ENCODE results near the gene SWAP70.

SWAP70 gene

GRCh38 chr11:9774591-9775397, 110.9 kb downstream of the SWAP70 start:
- Histone ChIP-seq H3K4ac (ENCODE audit: low read depth, low read length) (no peak overlapping the region), H2BK120ac (ENCODE audit: insufficient read depth, low read length, poor library complexity) (no peak overlapping the region), H4K91ac (ENCODE audit: low read depth, low read length) (no peak overlapping the region), H4K12ac (ENCODE audit: low read depth, low read length) (no peak overlapping the region), H2BK12ac (ENCODE audit: low read length) (no peak overlapping the region), H2AFZ (ENCODE audit: insufficient read depth, low read length, poor library complexity) (no peak overlapping the region), H4K8ac (ENCODE audit: low read depth, low read length) (no peak overlapping the region), H3K4me3 (ENCODE audit: low read depth, low read length) (no peak overlapping the region), H3K4me1 (ENCODE audit: control insufficient read depth in 1 of 2, insufficient read depth in 2 of 2, low read length in 2 of 2) (peaks cover 4 to 9% of the 10 kb centered on the region in 2 experiments), H3K9me3 (ENCODE audit: insufficient read depth, low read depth, low read length) (no peaks in the 10 kb centered on the region), H3K79me1 (ENCODE audit: low read length) (peaks cover 2% of the 10 kb centered on the region), H3K27me3 (ENCODE audit: insufficient read depth, low read length) (no peaks in the 10 kb centered on the region), H2BK5ac (ENCODE audit: low read depth, low read length, poor library complexity) (no peak overlapping the region), H3K79me2 (ENCODE audit: control insufficient read depth, insufficient read depth, low read length, poor library complexity) (no peaks in the 10 kb centered on the region), H3K23ac (ENCODE audit: low read length) (no peak overlapping the region), H3K14ac (ENCODE audit: low read length) (no peak overlapping the region), H3K27ac (ENCODE audit: low read depth, low read length) (no peak overlapping the region), H3K4me2 (ENCODE audit: low read length) (no peak overlapping the region), H3K18ac (ENCODE audit: low read length) (no peak overlapping the region), H3K9ac (ENCODE audit: low read length) (no peak overlapping the region), H2AK5ac (ENCODE audit: low read length) (no peak overlapping the region), H3K36me3 (ENCODE audit: control insufficient read depth in 1 of 2, insufficient read depth in 2 of 2, low read length in 2 of 2) (peaks cover 0 to 2% of the 10 kb centered on the region in 2 experiments)
- peak; percentile 75 to 90 for DNase-seq
- WGBS (ENCODE audit: extremely low coverage, insufficient coverage, insufficient read length): no CpG with 5 or more reads among the region's 6 CpGs

- no peak overlapping the region for H2BK120ac ChIP-seq (ENCODE audit: insufficient read depth, low read length, poor library complexity)
- no peak overlapping the region for H4K91ac ChIP-seq (ENCODE audit: low read depth, low read length)
- H3K14ac ChIP-seq (ENCODE audit: low read length): no peak overlapping the region
- H3K9me3 ChIP-seq (ENCODE audit: insufficient read depth, low read depth, low read length): no peaks in the 10 kb centered on the region
- no peaks in the 10 kb centered on the region for H3K79me2 ChIP-seq (ENCODE audit: control insufficient read depth, insufficient read depth, low read length, poor library complexity)
- H3K4ac ChIP-seq (ENCODE audit: low read depth, low read length): no peak overlapping the region
- no peak overlapping the region for H2BK5ac ChIP-seq (ENCODE audit: low read depth, low read length, poor library complexity)
- no peak overlapping the region for H2BK12ac ChIP-seq (ENCODE audit: low read length)
- DNase-seq: no peak
- WGBS (ENCODE audit: extremely low coverage, insufficient coverage, insufficient read length): no CpG with 5 or more reads among the region's 2 CpGs
- H3K4me1 ChIP-seq (ENCODE audit: control insufficient read depth in 1 of 2, insufficient read depth in 2 of 2, low read length in 2 of 2): peaks cover 4 to 9% of the 10 kb centered on the region in 2 experiments
- H4K8ac ChIP-seq (ENCODE audit: low read depth, low read length): no peak overlapping the region
- no peak overlapping the region for H2AK5ac ChIP-seq (ENCODE audit: low read length)
- H3K23ac ChIP-seq (ENCODE audit: low read length): no peak overlapping the region
- no peak overlapping the region for H2AFZ ChIP-seq (ENCODE audit: insufficient read depth, low read length, poor library complexity)
- H3K27ac ChIP-seq (ENCODE audit: low read depth, low read length): no peak overlapping the region
- H3K9ac ChIP-seq (ENCODE audit: low read length): no peak overlapping the region
- no peak overlapping the region for H3K18ac ChIP-seq (ENCODE audit: low read length)
- H3K27me3 ChIP-seq (ENCODE audit: insufficient read depth, low read length): no peaks in the 10 kb centered on the region
- H3K79me1 ChIP-seq (ENCODE audit: low read length): peaks cover 2% of the 10 kb centered on the region
- H3K36me3 ChIP-seq (ENCODE audit: control insufficient read depth in 1 of 2, insufficient read depth in 2 of 2, low read length in 2 of 2): peaks cover 3 to 7% of the 10 kb centered on the region in 2 experiments
- no peak overlapping the region for H3K4me2 ChIP-seq (ENCODE audit: low read length)
- no peak overlapping the region for H4K12ac ChIP-seq (ENCODE audit: low read depth, low read length)
- H3K4me3 ChIP-seq (ENCODE audit: low read depth, low read length): no peak overlapping the region
These were observed 111.5 kb downstream of the SWAP70 start for GRCh38 chr11:9775398-9775779.

GRCh38 chr11:9776203-9776602, 112.3 kb downstream of the SWAP70 start:
- Histone ChIP-seq H3K4me1 (ENCODE audit: control insufficient read depth in 1 of 2, insufficient read depth in 2 of 2, low read length in 2 of 2) (peaks cover 4 to 12% of the 10 kb centered on the region in 2 experiments), H3K79me1 (ENCODE audit: low read length) (peaks cover 2% of the 10 kb centered on the region), H3K79me2 (ENCODE audit: control insufficient read depth, insufficient read depth, low read length, poor library complexity) (no peaks in the 10 kb centered on the region), H2AFZ (ENCODE audit: insufficient read depth, low read length, poor library complexity) (no peak overlapping the region), H3K9ac (ENCODE audit: low read length) (no peak overlapping the region), H2BK12ac (ENCODE audit: low read length) (no peak overlapping the region), H3K18ac (ENCODE audit: low read length) (no peak overlapping the region), H3K14ac (ENCODE audit: low read length) (no peak overlapping the region), H4K8ac (ENCODE audit: low read depth, low read length) (no peak overlapping the region), H3K36me3 (ENCODE audit: control insufficient read depth in 1 of 2, insufficient read depth in 2 of 2, low read length in 2 of 2) (peaks cover 5 to 12% of the 10 kb centered on the region in 2 experiments), H3K4ac (ENCODE audit: low read depth, low read length) (no peak overlapping the region), H3K23ac (ENCODE audit: low read length) (no peak overlapping the region), H3K9me3 (ENCODE audit: insufficient read depth, low read depth, low read length) (no peaks in the 10 kb centered on the region), H2AK5ac (ENCODE audit: low read length) (no peak overlapping the region), H3K27me3 (ENCODE audit: insufficient read depth, low read length) (no peaks in the 10 kb centered on the region), H2BK5ac (ENCODE audit: low read depth, low read length, poor library complexity) (no peak overlapping the region), H2BK120ac (ENCODE audit: insufficient read depth, low read length, poor library complexity) (no peak overlapping the region), H3K4me3 (ENCODE audit: low read depth, low read length) (no peak overlapping the region), H3K4me2 (ENCODE audit: low read length) (no peak overlapping the region), H4K91ac (ENCODE audit: low read depth, low read length) (no peak overlapping the region), H3K27ac (ENCODE audit: low read depth, low read length) (no peak overlapping the region), H4K12ac (ENCODE audit: low read depth, low read length) (no peak overlapping the region)
- no peak for DNase-seq
- no CpG with 5 or more reads among the region's 1 CpG for WGBS (ENCODE audit: extremely low coverage, insufficient coverage, insufficient read length)

- no peak overlapping the region for H2BK5ac ChIP-seq (ENCODE audit: low read depth, low read length, poor library complexity)
- no peak overlapping the region for H2BK120ac ChIP-seq (ENCODE audit: insufficient read depth, low read length, poor library complexity)
- H4K91ac ChIP-seq (ENCODE audit: low read depth, low read length): no peak overlapping the region
- no peak overlapping the region for H4K8ac ChIP-seq (ENCODE audit: low read depth, low read length)
- no peak overlapping the region for H3K4me2 ChIP-seq (ENCODE audit: low read length)
- H3K4me3 ChIP-seq (ENCODE audit: low read depth, low read length): no peak overlapping the region
- H3K79me2 ChIP-seq (ENCODE audit: control insufficient read depth, insufficient read depth, low read length, poor library complexity): no peaks in the 10 kb centered on the region
- no peak overlapping the region for H3K4ac ChIP-seq (ENCODE audit: low read depth, low read length)
- no CpG with 5 or more reads among the region's 2 CpGs for WGBS (ENCODE audit: extremely low coverage, insufficient coverage, insufficient read length)
- peaks cover 2% of the 10 kb centered on the region for H3K79me1 ChIP-seq (ENCODE audit: low read length)
- no peaks in the 10 kb centered on the region for H3K27me3 ChIP-seq (ENCODE audit: insufficient read depth, low read length)
- no peak overlapping the region for H3K23ac ChIP-seq (ENCODE audit: low read length)
- no peak overlapping the region for H3K14ac ChIP-seq (ENCODE audit: low read length)
- H3K18ac ChIP-seq (ENCODE audit: low read length): no peak overlapping the region
- no peak for DNase-seq
- no peak overlapping the region for H2AK5ac ChIP-seq (ENCODE audit: low read length)
- H3K9ac ChIP-seq (ENCODE audit: low read length): no peak overlapping the region
- no peak overlapping the region for H2BK12ac ChIP-seq (ENCODE audit: low read length)
- H2AFZ ChIP-seq (ENCODE audit: insufficient read depth, low read length, poor library complexity): no peak overlapping the region
- no peak overlapping the region for H4K12ac ChIP-seq (ENCODE audit: low read depth, low read length)
- no peak overlapping the region for H3K27ac ChIP-seq (ENCODE audit: low read depth, low read length)
- H3K4me1 ChIP-seq (ENCODE audit: control insufficient read depth in 1 of 2, insufficient read depth in 2 of 2, low read length in 2 of 2): peaks cover 4 to 14% of the 10 kb centered on the region in 2 experiments
- H3K36me3 ChIP-seq (ENCODE audit: control insufficient read depth in 1 of 2, insufficient read depth in 2 of 2, low read length in 2 of 2): peaks cover 5 to 15% of the 10 kb centered on the region in 2 experiments
- no peaks in the 10 kb centered on the region for H3K9me3 ChIP-seq (ENCODE audit: insufficient read depth, low read depth, low read length)
These were observed 113.2 kb downstream of the SWAP70 start for GRCh38 chr11:9777066-9777465.
